AML-193 (cell line): ENCODE measurements around the gene MACROH2A1.

Experiments
- DNase-seq, 2 experiments: peaks; one replicate each; lab custom pipeline; 2025; lab: John Stamatoyannopoulos, UW

MACROH2A1 gene

DNA sequence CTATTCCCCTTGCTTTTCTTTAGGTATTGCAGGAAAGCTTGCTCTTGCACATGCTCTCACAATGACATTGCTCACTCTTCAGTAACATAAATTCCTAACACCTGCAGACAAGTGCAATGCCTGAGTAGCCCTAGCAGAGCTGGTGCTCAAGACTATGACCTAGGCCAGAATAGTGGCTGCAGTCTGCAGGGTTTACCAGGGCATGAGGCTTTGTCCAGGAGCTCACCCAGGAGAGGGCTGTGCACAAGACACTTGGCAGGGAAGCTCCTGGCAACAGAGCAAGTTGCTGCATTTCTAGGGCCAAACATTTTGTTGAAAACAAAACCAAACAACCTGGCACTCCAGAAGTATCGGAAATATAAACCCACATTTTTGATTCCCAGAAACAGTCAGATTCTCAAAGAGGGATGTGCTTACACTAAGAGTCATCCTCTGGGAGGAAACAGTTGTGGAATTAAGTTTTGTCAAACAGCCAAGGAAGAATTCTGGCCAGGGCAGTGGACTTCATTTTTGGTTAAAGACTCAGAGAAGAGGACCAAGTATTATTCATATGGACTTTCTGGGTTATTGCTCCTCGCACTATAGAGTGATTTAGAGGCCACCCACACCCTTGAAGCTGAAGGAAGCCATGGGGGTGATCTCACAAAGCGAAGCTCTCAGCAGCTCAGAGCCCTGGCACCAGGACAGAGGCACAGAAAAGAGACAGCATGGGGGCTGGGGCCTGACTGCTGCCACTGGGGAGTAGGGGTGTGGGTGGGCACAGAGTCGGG, 44.9 kb downstream of the MACROH2A1 start:
- no peak for DNase-seq

DNA sequence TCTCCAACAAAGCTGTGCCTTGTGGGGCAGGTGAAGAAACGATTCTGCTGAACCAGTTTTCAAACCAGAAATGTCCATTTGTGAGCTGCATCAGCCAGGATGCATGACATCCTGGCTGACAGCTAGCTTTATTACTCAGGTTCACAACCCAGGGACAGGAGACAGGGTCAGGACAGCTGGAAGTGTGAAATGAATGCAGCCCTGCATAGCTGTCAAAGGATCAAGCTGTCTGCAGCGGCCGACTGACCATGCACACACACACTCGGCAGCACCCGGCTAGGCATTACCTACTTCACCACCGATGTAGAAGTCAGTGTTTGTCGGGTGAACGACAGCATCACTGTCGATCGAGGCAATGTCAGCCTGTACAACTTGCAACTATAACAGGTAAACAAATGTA, 48.5 kb downstream of the MACROH2A1 start:
- no peak for DNase-seq

- no peak for DNase-seq
Observed at GRCh38 chr5:135349886-135350285, 49.1 kb downstream of the MACROH2A1 start.

- DNase-seq, result no peak
Observed at GRCh38 chr5:135349451-135349850, 49.6 kb downstream of the MACROH2A1 start.

DNA sequence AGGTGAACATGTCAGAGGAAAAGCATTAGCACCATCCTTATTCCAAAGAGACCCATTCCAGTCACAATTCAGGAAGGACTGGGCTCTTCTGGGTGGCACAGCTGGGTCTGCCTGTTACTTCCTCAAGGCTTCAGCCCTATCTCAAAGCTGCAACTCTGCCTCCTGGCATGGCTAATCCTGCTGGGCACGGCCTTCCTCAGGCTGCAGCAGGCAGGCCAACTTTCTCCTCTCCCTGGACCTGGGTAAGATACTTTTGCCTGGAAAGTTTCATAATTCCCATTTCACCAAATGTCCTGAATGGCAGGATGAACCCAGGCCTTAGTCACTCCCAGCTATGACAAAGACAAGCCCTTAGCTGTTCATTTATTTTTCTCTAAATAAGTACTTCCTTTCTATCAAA, 50.1 kb downstream of the MACROH2A1 start:
- no peak for DNase-seq

- no peak for DNase-seq
Observed at GRCh38 chr5:135347392-135347791, 51.6 kb downstream of the MACROH2A1 start.

DNA sequence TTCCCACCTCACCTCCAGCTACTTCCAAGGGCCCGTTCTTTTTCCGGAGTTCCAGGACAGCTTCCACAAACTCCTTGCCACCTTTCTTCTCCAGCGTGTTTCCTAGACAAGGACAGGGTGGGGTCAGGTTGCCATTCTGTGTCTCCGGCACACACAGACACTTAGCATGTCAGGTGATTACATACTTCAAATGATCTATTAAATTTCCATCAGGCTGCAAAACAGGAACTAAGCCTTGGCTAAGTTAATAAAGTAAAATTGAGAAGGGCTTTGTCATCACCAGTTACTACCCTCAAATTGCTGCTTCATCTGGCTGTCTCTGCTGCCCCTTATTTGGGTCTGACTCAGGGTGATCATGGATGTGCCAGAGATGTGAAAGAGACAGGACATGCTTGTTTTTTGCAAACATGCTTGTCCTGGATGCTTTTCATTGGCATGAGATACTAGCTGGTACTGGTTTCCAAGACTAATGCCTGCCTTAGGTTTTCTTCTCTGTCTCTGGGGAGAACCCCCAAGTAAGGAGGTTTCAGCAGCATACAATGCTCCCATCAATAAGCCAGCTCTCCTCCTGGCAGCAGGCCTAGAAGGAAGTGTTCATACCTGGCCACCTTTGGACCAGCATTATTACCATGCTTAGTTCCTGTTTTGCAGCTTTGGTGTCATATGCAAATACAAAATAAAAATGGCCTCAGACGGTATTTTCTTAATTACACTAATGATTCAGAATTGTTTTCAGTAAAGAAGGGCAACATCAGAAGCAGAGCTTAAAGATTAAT, 52.9 kb downstream of the MACROH2A1 start:
- DNase-seq, result no peak

- no peak for DNase-seq
Observed at GRCh38 chr5:135344349-135344748, 54.7 kb downstream of the MACROH2A1 start.

DNA sequence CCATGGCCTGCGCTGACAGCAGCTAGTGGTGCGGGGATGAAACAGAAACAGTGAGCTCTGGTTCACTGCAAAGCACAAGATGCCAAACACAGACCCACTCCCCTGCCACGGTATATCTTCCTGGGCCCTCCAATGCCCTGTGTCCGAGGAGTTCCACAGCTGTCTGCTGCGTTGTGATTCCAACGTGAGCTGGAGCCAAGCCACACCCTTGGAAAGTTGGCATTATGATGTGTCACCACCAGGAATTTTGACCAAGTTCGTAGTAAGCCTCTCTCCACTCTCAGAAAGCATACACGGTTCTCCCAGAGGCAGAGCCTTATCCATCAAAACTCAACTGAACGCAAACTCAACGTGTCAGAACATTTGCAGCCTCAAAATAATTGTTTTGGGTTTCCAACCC, 55.6 kb downstream of the MACROH2A1 start:
- no peak for DNase-seq

DNA sequence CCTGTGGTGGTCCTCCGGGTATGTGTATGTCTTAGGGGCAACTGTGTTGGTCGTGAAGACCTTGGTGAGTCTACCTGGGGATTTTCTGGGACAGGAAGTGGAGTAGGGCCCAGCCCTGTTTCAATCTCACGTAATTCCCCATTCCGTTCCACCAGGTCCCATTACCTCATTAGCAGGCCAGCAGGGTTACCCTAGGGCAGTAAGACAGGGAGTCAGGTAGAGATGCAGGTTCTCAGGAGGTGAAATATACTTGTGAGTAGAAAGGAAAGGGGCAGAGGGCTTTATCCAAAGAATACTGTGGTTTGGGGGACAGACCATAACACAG, 56.5 kb downstream of the MACROH2A1 start:
- DNase-seq, result no peak

DNA sequence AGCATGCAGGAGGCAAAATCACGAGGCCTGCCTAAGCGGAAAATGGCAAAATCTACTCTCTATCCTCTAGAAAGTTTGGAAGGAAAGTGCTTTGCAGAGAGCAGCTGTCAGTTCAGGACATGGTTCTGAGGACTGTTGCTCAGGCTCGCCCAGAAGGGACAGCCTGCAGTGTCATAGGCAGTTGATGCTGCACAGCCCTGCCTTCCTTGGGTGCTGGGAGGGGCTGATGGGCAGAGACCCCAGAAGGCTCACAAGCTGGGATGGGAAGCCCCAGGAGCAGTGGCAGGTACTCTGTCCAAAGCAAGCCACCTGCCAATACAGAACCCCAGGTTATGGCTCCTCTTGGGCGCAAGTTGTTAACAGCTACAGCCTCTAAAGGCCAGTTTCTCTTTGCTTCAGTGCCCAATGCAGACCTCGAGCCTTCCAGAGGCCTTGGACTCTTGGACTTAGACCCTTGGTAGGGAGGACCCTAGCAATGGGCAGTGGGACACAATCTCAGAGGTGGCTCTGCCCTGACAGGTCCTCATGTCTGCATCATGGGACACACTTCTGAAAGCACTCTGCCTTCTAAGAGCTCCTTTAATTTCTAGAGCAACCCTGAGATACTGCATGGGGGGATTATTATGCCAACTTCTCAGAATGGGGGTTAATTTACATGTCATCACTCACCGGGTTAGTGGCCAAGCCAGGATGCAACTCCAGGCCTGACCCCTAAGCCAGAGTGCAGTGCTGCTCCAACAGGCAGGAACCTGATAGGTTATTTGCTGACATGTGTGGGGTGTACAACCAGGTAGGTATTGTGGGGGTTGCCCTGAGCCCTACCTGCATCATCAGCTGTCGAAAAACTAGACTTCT, 57.1 kb downstream of the MACROH2A1 start:
- no peak for DNase-seq

- DNase-seq, result no peak
Observed at GRCh38 chr5:135341016-135341666, 57.9 kb downstream of the MACROH2A1 start.

- DNase-seq, result no peak
Observed at GRCh38 chr5:135340568-135340967, 58.5 kb downstream of the MACROH2A1 start.

- DNase-seq, result no peak
Observed at GRCh38 chr5:135339623-135340022, 59.4 kb downstream of the MACROH2A1 start.

DNA sequence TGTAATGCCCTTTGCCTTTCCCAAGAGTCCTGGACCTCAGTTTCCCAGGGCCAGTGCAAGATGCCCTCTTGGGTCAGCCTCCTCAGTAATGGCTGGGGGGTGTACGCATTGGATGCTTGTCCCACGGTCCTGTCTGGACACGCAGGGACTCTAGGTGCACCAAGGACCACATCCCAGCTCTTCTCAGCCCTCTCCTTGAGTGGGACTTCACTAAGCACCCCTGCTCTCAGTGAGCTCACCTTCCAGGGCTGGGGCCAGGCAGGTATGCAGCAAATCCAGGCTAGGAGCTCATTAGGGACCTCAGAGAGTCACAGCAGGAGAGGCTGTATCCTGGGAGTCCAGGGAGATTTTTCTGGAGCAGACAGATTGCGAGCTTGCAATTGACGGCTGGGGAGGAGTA, 59.8 kb downstream of the MACROH2A1 start:
- DNase-seq, result no peak

DNA sequence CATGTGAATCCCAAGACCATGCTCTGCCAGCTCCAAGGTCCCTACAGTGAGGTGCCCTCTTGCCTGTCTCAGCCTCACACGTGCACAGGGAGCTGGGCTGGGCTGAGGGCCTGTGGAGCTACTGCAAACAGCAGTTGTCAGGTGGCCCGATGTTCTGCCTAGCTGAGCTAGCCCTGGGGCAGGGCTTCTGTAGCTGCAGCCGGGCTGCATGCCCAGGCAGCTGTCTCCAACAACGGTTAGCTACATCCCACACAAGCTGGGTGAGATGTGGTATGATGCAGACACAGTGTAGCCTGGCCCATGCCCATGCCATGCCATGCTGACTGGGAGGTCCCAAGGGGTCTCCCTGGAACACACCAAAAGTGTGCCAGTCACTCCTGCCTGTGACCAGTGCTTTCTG, 62.0 kb downstream of the MACROH2A1 start:
- DNase-seq, result no peak

DNA sequence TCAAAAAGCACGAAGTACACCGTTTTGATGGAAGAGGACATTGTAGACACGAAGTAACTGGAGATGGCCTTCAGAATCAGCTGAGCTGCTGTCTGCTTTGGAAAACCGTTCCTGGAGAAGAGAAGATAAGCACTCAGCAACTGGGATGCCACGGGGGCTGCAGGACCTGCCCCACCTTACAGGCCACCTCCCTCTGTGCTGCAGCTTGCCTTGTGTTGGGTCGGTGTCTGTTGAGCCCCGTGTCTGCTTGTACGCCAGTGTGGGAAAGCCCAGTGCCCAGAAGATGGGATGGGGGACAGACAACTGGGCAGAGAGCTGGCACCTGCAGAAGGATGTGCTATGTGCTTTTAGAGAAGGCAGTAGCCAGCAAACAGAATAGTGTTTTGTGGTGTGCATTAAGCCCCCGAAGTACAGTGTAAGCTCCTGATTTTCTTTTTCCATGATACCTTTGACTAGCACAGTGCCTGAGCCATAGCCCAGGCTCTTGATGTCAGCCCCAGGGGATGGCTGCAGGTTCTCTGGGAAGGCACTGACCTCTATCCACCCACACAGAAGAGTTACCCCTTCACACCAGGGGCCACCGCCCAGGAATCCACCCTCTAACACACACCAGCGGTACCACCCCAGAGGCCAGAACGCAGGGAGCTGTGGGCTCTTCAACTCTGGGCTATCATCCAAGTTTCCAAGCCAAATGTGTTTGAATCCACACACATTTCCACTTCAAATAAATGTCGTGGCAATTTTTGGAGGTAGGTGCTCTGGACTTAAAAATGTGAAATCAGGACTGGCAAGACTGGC, 63.8 kb downstream of the MACROH2A1 start:
- no peak for DNase-seq

GRCh38 chr5:135333732-135334515, 65.1 kb downstream of the MACROH2A1 start:
- DNase-seq, result no peak

- peak; percentile 52 to 68 for DNase-seq
Observed at GRCh38 chr5:135332519-135333150, 66.4 kb downstream of the MACROH2A1 start.

- DNase-seq, result no peak
Observed at GRCh38 chr5:135331612-135332011, 67.4 kb downstream of the MACROH2A1 start.
